Hepatic stellate cell (primary cell): Measurements from ENCODE around the gene SYMPK.
A peak's percentile ranks its signal among the peaks of the same experiment; 100 is the strongest.
"Not testable (repeated sequence)": the region's sequence is repeated elsewhere in the genome, so short reads cannot be mapped to it uniquely, and the experiment has no call there.

Experiments
- DNase-seq: peaks from one replicate; pipeline ENCODE4 v3.0.0; 2011; ENCODE audit warnings: low spot score

The SYMPK gene

DNA sequence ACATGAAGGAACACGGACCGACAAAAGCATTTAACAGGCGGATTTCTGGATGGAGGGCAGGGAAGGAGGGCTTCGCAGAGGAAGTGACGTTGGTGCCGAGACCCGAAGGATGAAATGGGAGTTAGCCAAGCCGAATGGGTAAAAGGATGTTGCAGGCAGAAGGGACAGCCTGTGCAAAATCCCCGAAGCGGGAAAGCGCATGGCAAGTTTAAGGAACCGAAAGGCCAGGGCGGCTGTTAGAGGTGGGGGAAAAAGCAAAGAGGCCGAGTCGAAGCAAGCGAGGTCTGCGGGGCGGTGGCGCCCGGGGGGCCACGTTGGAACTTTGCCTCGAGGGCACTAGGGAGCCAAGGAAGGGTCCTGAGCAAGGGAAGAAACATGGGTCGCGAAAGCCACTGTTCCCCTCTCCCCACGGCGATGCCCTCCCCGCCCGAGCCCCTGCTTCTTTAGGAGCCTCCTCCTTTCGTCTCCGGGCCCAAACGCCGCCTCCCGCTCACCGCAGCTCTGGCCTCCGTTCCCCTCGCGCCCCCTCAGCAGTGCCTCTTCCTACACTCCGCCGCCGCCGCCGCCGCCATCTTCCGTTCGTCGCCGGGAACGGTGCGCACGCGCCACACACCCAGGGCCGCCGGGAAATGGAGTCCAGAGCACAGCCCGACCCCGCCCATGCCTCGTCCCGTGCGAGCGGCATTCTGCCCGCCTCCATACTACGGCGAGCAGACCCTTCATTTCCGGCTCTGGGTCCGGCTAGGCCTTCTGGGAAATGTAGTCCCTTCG lies at the start of gene SYMPK:
Gene SYMPK, minus strand, starts transcription at position 584 of the 771 bp plus-strand sequence. CDS start 8,652 bp downstream, outside the sequence.
- peak; percentile 100 for DNase-seq

GRCh38 chr19:45911291-45911690 lies 48.3 kb upstream of the SYMPK start:
- DNase-seq = no peak

GRCh38 chr19:45908956-45909355 lies 46.0 kb upstream of the SYMPK start:
- DNase-seq = no peak

GRCh38 chr19:45906221-45906620 lies 43.3 kb upstream of the SYMPK start:
- no peak for DNase-seq

- DNase-seq = no peak
Measured at GRCh38 chr19:45905011-45905410, 42.1 kb upstream of the SYMPK start.

- DNase-seq = peak; percentile 100
Measured at GRCh38 chr19:45902651-45903625, 40.0 kb upstream of the SYMPK start.

DNA sequence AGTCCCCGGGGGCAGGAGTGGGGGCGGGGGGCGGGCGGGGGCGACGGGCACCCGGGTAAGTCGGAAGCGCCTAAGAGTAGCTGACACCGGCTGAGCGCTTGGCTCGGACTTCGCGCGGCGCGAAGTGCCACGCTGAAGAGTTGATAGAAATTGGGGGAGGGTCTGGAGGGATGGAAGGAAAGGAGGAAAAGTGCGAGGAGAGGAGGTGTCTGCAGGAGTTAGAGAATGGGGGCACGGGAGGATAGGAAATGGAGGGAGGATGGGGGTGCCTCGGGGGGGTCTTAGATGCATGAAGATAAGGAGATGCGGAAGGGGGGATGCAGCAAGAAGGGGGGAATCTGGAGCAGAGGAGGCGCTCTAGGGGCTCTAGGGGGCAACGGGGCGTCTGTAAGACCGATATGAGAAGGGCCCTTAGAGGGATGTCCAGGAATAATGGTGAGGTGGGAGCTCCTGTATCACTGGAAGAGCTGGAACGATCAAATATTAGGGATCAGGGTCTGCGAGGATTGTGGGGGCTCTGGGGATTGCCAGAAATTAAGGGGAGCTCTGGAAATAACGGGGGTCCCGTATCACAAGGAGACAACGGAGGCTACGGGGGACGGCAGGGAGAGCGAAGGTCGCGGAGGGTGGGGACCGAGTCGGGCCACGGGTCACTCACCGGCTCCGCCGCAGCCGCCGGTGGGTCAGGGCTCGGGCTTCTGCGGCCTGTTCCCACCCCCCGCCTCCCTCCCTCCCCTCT lies 39.1 kb upstream of the SYMPK start, which contains the start of gene MYPOP:
Gene MYPOP, minus strand, starts transcription at position 702 of the 739 bp plus-strand sequence. CDS start 840 bp downstream, outside the sequence.
- DNase-seq = no peak

- DNase-seq = peak; percentile 29
Measured at GRCh38 chr19:45901432-45901911, 38.5 kb upstream of the SYMPK start.

- no peak for DNase-seq
Measured at GRCh38 chr19:45900738-45901431, 37.9 kb upstream of the SYMPK start.

DNA sequence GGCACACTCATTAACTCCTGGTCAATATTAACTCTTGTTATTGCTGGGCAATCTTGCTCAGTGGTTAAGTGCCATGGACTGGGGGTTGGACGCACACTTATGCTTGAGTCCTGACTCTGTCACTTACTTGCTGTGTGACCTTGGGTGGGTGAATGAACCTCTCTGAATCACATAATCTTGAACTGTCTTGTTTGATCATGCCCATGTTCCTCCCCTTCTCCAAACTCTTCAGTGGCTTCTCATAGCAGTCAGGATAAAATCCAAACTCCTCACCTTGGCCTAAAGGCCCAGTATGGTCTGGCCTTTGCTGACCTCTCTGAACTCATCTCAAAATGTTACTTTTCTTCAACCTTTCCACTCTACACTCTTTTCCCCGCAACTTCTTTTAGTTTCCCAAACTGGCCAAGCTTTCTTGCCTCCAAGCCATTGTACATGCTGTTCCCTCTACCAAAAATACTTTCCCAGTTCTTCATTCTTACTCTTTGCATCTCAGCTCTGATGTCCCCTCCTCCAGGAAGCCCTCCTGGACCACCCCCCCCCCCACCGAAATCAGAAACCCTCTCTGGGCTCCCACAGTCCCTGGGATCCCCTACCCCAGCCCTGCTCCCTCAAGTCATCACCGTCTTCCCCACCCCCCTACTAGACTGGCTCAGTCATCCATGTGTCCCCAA lies 37.1 kb upstream of the SYMPK start:
- DNase-seq = no peak

DNA sequence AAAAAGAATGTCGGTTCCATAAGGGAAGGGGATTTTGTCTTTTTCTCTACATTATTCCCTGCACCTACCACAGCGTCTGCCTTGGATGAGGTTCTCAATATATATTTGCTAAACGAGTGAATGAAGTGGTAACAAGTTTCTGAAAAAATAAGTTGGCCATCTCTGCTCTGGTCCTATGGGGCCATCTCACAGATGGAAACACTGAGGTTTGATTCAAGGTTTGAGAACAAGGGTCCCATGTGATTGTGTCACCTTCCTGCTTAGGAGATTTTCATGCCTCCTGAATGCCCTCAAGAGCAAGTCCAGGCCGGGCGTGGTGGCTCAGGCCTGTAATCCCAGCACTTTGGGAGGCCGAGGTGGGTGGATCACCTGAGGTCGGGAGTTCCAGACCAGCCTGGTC lies 36.3 kb upstream of the SYMPK start:
- no peak for DNase-seq

DNA sequence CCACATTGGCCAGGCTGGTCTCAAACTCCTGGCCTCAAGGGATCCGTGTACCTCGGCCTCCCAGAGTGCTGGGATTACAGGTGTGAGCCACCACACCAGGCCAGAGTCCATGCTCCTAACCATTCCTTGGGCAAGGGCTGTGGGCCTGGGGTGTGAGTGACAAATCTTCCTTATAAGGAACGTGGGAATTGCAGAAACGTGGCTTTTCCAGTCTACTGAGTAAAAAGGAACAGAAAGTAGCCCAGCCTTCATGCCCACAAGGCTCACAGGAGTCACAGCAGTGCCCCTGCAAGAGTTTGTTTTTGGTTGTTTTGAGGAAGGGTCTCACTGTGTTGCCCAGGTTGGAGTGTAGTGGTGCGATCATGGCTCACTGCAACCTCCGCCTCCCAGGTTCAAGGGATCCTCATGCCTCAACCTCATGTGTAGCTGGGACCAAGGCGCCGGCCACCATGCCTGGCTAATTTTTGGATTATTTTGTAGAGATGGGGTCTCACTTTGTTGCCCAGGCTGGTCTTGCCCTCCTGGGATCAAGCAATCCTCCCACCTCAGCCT lies 34.4 kb upstream of the SYMPK start:
- no peak for DNase-seq

- DNase-seq = not testable (repeated sequence)
Measured at GRCh38 chr19:45895983-45896599, 33.1 kb upstream of the SYMPK start.

- DNase-seq = no peak
Measured at GRCh38 chr19:45895519-45895972, 32.6 kb upstream of the SYMPK start.

DNA sequence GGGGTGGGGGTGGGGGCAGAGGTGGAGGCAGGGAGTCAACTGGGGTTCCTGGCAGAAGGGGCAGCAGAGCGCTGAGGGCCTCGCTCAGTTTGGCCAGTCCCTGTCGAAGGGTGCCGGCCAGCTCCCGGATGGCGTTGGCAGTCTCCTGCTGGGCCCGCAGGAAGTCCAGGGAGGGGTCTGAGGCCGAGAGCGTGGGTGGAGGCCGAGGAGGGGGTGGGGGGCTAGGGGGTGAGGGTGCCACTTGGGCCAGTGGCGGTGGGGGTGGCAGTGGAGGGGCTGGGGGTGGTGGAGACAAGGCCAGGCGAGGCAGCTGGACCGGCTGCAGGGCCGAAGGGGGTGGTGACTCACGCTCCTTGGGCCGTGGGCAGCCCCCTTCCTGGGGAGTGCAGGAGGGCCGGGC lies 27.9 kb upstream of the SYMPK start:
- no peak for DNase-seq

DNA sequence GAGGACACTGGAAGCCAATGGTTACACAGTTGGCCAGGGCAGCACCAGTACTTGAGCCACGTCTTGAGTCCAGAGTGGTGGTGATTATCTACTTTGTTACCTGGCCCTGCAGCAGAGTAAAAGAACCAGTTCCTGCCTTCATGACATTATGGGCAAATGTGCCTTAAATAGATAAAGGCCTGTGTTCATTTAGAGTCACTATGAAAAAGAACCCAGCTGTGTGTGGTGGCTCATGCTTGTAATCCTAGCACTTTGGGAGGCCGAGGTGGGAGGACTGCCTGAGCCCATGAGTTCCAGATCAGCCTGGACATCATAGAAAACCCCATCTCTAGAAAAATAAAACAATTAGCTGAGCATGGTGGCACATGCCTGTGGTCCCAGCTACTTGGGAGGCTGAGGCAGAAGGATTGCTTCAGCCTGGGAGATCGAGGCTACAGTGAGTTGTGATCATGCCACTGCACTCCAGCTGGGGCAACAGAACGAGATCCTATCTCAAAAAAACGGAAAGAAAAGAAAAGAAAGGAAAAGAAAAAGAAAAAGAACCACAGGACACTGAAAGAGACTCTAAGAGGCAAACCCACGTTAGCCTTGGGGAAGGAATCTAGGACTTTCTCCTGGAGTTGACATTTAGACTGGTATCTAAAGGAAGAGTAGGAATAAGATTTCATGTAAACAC lies 26.4 kb upstream of the SYMPK start:
- no peak for DNase-seq

DNA sequence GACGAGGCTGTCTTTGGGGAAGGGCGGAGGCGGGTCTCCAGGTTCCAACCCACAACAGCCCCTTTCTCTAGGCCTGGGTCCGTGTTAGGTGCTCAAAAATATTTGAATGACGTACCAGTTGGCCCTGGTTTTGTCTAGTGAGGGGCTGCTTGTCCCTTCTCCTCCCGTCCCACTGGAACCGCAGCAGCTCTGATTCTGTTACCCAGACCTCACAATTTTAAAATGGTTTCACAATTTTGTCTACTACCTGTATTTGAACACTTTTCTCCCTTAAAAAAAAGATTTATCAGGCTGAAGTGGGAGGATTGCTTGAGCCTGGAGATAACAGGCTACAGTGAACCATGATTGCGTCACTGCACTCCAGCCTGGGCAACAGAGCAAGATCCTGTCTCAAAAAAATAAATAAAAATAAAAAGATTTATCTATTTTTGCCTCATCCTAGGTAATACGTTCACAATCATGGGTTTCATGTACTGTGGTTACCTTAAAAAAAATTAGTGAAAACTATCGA lies 24.3 kb upstream of the SYMPK start:
- no peak for DNase-seq

DNA sequence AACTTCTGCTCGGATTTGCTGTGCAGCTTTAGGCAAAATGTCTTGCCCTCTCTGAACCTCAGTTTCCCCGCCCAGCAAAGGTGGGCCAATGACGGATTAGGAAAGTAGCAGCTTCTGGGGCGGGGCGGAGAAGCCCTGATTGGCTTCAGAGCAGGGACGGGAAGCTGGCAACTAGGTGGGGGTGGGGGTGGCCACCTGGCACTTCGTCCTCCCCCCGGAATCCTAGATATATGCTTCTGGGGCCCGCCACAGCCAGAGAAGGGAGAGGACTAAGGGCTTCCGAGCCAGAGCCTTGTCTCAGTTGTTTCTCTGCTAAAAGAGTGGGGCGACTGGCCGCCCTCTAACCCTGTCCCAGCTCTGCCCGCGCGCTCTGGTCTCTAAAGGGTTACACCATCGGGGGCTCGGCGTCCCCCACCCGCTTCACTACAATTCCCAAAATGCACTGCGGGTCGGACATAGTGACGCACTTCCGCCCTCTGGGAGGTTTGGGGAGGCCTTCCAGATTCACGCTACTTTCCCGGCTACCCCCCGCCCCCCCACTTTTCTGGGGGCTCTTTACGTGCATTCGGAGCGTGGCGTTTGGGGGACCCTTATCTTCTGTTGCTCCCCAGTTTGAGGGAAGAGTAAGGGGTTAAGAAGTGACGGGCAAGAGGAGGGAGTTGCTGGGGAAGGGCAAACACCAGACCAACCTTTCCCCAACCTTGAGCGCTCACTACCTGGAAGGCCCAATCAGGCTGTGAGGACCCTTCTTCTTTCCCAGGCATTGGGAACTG lies 23.7 kb upstream of the SYMPK start:
- DNase-seq = peak; percentile 97
